Measurements from ENCODE around the gene CCDC85A.

Gene CCDC85A

GRCh38 chr2:56206250-56206649 is 22.5 kb downstream of the CCDC85A start:
- no peak overlapping the region for H3K4me3 ChIP-seq (ENCODE audit: low read depth, low read length)
- TF ChIP-seq, protein P1, sequence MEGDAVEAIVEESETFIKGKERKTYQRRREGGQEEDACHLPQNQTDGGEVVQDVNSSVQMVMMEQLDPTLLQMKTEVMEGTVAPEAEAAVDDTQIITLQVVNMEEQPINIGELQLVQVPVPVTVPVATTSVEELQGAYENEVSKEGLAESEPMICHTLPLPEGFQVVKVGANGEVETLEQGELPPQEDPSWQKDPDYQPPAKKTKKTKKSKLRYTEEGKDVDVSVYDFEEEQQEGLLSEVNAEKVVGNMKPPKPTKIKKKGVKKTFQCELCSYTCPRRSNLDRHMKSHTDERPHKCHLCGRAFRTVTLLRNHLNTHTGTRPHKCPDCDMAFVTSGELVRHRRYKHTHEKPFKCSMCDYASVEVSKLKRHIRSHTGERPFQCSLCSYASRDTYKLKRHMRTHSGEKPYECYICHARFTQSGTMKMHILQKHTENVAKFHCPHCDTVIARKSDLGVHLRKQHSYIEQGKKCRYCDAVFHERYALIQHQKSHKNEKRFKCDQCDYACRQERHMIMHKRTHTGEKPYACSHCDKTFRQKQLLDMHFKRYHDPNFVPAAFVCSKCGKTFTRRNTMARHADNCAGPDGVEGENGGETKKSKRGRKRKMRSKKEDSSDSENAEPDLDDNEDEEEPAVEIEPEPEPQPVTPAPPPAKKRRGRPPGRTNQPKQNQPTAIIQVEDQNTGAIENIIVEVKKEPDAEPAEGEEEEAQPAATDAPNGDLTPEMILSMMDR (IDR thresholded peaks at IDR 0.05; ENCODE audit: borderline replicate concordance, insufficient read depth, low read depth, low read length), result no peak

GRCh38 chr2:56207760-56208159 is 24.0 kb downstream of the CCDC85A start:
- no peak overlapping the region for H3K4me3 ChIP-seq (ENCODE audit: low read depth, low read length)
- TF ChIP-seq, protein P1 (IDR thresholded peaks at IDR 0.05; ENCODE audit: borderline replicate concordance, insufficient read depth, low read depth, low read length), result no peak

GRCh38 chr2:56208380-56208779 is 24.6 kb downstream of the CCDC85A start:
- TF ChIP-seq, protein P1 (IDR thresholded peaks at IDR 0.05; ENCODE audit: borderline replicate concordance, insufficient read depth, low read depth, low read length), result no peak
- no peak overlapping the region for H3K4me3 ChIP-seq (ENCODE audit: low read depth, low read length)

DNA sequence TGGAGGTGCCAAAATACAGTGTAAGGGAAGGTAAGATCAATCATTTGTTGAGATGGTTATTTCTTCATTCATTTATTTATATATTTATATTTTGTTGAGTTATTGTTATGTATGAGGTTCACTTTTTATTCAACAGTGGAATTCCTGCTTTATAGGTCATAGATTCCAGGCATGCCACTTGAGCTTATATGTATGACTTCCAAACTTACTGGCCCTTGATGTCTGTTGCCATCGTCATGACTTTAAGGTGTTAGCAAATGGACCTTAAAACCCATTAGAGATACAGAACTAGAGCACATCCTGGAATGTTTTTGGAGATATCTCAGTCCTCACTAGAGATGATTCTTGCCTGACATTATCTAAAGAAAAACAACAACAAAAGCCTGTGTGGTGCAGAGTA is 25.9 kb downstream of the CCDC85A start:
- no peak overlapping the region for H3K4me3 ChIP-seq (ENCODE audit: low read depth, low read length)
- TF ChIP-seq, protein P1 (IDR thresholded peaks at IDR 0.05; ENCODE audit: borderline replicate concordance, insufficient read depth, low read depth, low read length), result no peak

GRCh38 chr2:56210291-56210690 is 26.5 kb downstream of the CCDC85A start:
- TF ChIP-seq, protein P1 (IDR thresholded peaks at IDR 0.05; ENCODE audit: borderline replicate concordance, insufficient read depth, low read depth, low read length), result no peak
- H3K4me3 ChIP-seq (ENCODE audit: low read depth, low read length), result no peak overlapping the region

- TF ChIP-seq, protein P1 (IDR thresholded peaks at IDR 0.05; ENCODE audit: borderline replicate concordance, insufficient read depth, low read depth, low read length), result no peak
- no peak overlapping the region for H3K4me3 ChIP-seq (ENCODE audit: low read depth, low read length)
Observed at GRCh38 chr2:56211048-56211447, 27.3 kb downstream of the CCDC85A start.

DNA sequence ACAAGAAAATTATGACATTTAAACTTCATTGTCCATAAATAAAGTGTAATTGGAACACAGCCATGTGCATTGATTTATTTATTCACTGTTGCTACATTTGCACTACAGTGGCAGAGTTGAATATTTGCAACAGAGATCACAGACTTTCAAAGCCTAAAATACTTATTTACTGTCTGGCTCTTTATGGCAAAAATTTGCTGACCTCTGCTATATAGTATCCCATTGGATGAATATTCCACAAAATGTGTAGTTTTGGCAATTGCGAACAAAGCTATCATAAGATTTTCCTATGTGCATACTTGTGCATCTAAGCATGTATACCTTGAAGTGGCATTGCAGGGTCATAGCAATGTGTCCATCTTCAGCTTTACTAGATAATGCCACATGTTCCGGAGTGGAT is 32.1 kb downstream of the CCDC85A start:
- H3K4me3 ChIP-seq (ENCODE audit: low read depth, low read length), result no peak overlapping the region
- TF ChIP-seq, protein P1 (IDR thresholded peaks at IDR 0.05; ENCODE audit: borderline replicate concordance, insufficient read depth, low read depth, low read length), result no peak

Data from GM12875 (cell line).